Left lung (tissue), 10 donors: ENCODE data around the gene NOTCH4. TPM values are rescaled to one million over a fixed set of nuclear protein-coding genes. Genes with fewer than 3 reads are reported as not detected.

Experiments
- ATAC-seq: fragments of 200-7000 bp; cut with Tn5 transposase; one replicate; pipeline ENCODE4 v1.9.1; 2020; ENCODE audit warnings: moderate library complexity
- DNase-seq, 4 donors: peaks; one replicate each; pipeline ENCODE4 v3.0.0-alpha.2; 2013 to 2020
- H3K27ac ChIP-seq, 2 donors: fragments of 200-600 bp; sonication (generic) in 1 of 2; one replicate each; pipeline versions ENCODE4 v1.5.0 to v1.8.0; 2020 to 2021
- H3K27me3 ChIP-seq, 2 donors: fragments of 200-600 bp; sonication (generic) in 1 of 2; one replicate each; pipeline versions ENCODE4 v1.5.0 to v1.8.0; 2020 to 2021
- H3K36me3 ChIP-seq, 2 donors: fragments of 200-600 bp; sonication (generic) in 1 of 2; one replicate each; pipeline versions ENCODE4 v1.5.0 to v1.8.0; 2020 to 2021
- H3K4me1 ChIP-seq, 2 donors: fragments of 200-600 bp; one replicate each; pipeline ENCODE4 v1.8.0; 2021
- H3K4me3 ChIP-seq, 2 donors: fragments of 200-600 bp; sonication (generic) in 1 of 2; one replicate each; pipeline versions ENCODE4 v1.5.0 to v1.8.0; 2020 to 2021; ENCODE audit warnings: mild to moderate bottlenecking in 1 of 2
- H3K9me3 ChIP-seq, 2 donors: fragments of 200-600 bp; sonication (generic) in 1 of 2; one replicate each; pipeline versions ENCODE4 v1.5.0 to v1.8.0; 2020 to 2021
- CTCF ChIP-seq, 2 donors: fragments of 200-600 bp; sonication (generic) in 1 of 2; IDR thresholded peaks; one replicate each; pipeline versions ENCODE4 v1.5.0 to v1.8.0; 2021; ENCODE audit warnings: antibody characterized with exemption in 2 of 2
- intact Hi-C, 2 donors: fragments of 100-400 bp; cut with DNase I; formaldehyde crosslinking; loops; one replicate each; pipeline versions ENCODE4 v1.11.2 to v1.14.2; 2022
- polyA plus RNA-seq, 6 donors: library from polyadenylated mRNA; unstranded; fragments of 120-200 nt; gene quantifications; one replicate each; pipeline ENCODE4 v1.2.1, GENCODE V29; 2013; ENCODE audit not compliant: insufficient read length in 6 of 6
- total RNA-seq, 2 donors: library from RNA; stranded (reverse); fragmentation: NEBNext Ultra II Directional; extraction: Animal tissue kit (Norgen Biotek cat#: 25700); gene quantifications; one replicate each; pipeline ENCODE4 v1.2.1, GENCODE V29; 2021
- donor health status: DM: no; HTN: yes; CAD: no.
- donor health status: DM: no; HTN: no; CAD: no.

The NOTCH4 gene
- total and polyA plus RNA-seq, 8 donors: 37.0 to 58.4 (median 50.7) TPM

- H3K9me3 ChIP-seq: no peaks in the 10 kb centered on the region
- H3K4me3 ChIP-seq: no peak overlapping the region
- peaks cover 18 to 35% of the 10 kb centered on the region in 2 donors for H3K4me1 ChIP-seq
- peaks cover 0 to 19% of the 10 kb centered on the region in 2 donors for H3K27me3 ChIP-seq
- ATAC-seq: no peak
- intact Hi-C loops: no loop called here
- H3K27ac ChIP-seq: no peak overlapping the region
- TF ChIP-seq CTCF (IDR thresholded peaks at IDR 0.05): no peak
- H3K36me3 ChIP-seq: peaks cover 0 to 13% of the 10 kb centered on the region in 2 donors
- no peak for DNase-seq
These were observed 25.0 kb downstream of the NOTCH4 start for GRCh38 chr6:32198866-32199265.

GRCh38 chr6:32198345-32198696 lies 25.5 kb downstream of the NOTCH4 start:
- DNase-seq: no peak
- intact Hi-C loops: no loop called here

GRCh38 chr6:32196682-32197616 lies 26.9 kb downstream of the NOTCH4 start:
- peaks cover 0 to 13% of the 10 kb centered on the region in 2 donors for H3K27me3 ChIP-seq
- peak overlapping the region; percentile 66 to 82 for H3K4me3 ChIP-seq
- intact Hi-C loops: no loop called here
- no peak for TF ChIP-seq CTCF (IDR thresholded peaks at IDR 0.05)
- DNase-seq: no peak
- ATAC-seq: no peak
- H3K9me3 ChIP-seq: no peaks in the 10 kb centered on the region
- peak overlapping the region; percentile 100 for H3K27ac ChIP-seq
- H3K4me1 ChIP-seq: peaks cover 26 to 54% of the 10 kb centered on the region in 2 donors
- peaks cover 0 to 1% of the 10 kb centered on the region in 2 donors for H3K36me3 ChIP-seq

More at GRCh38 chr6:32198345-32198696, 25.5 kb downstream of the NOTCH4 start:
- Histone ChIP-seq H3K36me3 (peaks cover 0 to 8% of the 10 kb centered on the region in 2 donors), H3K9me3 (no peaks in the 10 kb centered on the region), H3K27me3 (peaks cover 0 to 18% of the 10 kb centered on the region in 2 donors), H3K4me1 (peaks cover 18 to 40% of the 10 kb centered on the region in 2 donors), H3K27ac (peak overlapping the region in 1 of 2 donors; percentile 100), H3K4me3 (no peak overlapping the region)
- no peak for ATAC-seq
- no peak for TF ChIP-seq CTCF (IDR thresholded peaks at IDR 0.05)

GRCh38 chr6:32195902-32196681 lies 27.8 kb downstream of the NOTCH4 start:
- H3K9me3 ChIP-seq: no peaks in the 10 kb centered on the region
- no peaks in the 10 kb centered on the region for H3K36me3 ChIP-seq
- H3K27me3 ChIP-seq: peaks cover 0 to 5% of the 10 kb centered on the region in 2 donors
- H3K4me3 ChIP-seq: peak overlapping the region; percentile 66 to 82
- H3K4me1 ChIP-seq: peaks cover 26 to 61% of the 10 kb centered on the region in 2 donors
- peak overlapping the region; percentile 100 for H3K27ac ChIP-seq
- ATAC-seq (peak; percentile 38), DNase-seq (peak; percentile 91 to 96 (median 92))
- intact Hi-C loops: no loop called here
- TF ChIP-seq CTCF (IDR thresholded peaks at IDR 0.05): peak in 1 of 2 donors; percentile 1

- Histone ChIP-seq H3K4me3 (peak overlapping the region; percentile 66 to 82), H3K4me1 (peaks cover 26 to 66% of the 10 kb centered on the region in 2 donors), H3K36me3 (no peaks in the 10 kb centered on the region), H3K9me3 (no peaks in the 10 kb centered on the region), H3K27ac (peak overlapping the region; percentile 100), H3K27me3 (no peaks in the 10 kb centered on the region)
- TF ChIP-seq CTCF (IDR thresholded peaks at IDR 0.05): peak; percentile 23 to 84
- intact Hi-C loops: no loop called here
- peak; percentile 100 for DNase-seq
- ATAC-seq: peak; percentile 92
These were observed 28.3 kb downstream of the NOTCH4 start for GRCh38 chr6:32195652-32195901.
